Psoas muscle (tissue), 8 donors: ENCODE results near the gene IL3. TPM values are rescaled to one million over a fixed set of nuclear protein-coding genes. Genes with fewer than 3 reads are reported as not detected.
A peak's percentile ranks its signal among the peaks of the same experiment; 100 is the strongest.

Source experiments
- ATAC-seq, 4 donors: fragments of 200-7000 bp; cut with Tn5 transposase; one replicate each; pipeline ENCODE4 v1.9.1; 2020; ENCODE audit warnings: moderate library complexity in 3 of 4, mild to moderate bottlenecking in 2 of 4
- DNase-seq, 2 donors: peaks; one replicate each; pipeline ENCODE4 v3.0.0-alpha.2; 2020
- H3K27ac ChIP-seq: fragments of 200-600 bp; one replicate; pipeline ENCODE4 v1.8.0; 2022
- H3K27me3 ChIP-seq, 3 donors: fragments of 200-600 bp in 1 of 3; one replicate each; pipeline versions ENCODE4 v1.6.1 to v1.8.0; 2013 to 2022; ENCODE audit warnings: low read length in 2 of 3, mild to moderate bottlenecking in 2 of 3, moderate library complexity in 1 of 3; ENCODE audit not compliant: insufficient read depth in 3 of 3
- H3K36me3 ChIP-seq, 2 donors: fragments of 200-600 bp in 1 of 2; one replicate each; pipeline versions ENCODE4 v1.6.1 to v1.8.0; 2013 to 2022; ENCODE audit warnings: low read depth in 1 of 2, mild to moderate bottlenecking in 1 of 2, moderate library complexity in 1 of 2; ENCODE audit not compliant: insufficient read depth in 1 of 2
- H3K4me1 ChIP-seq: fragments of 200-600 bp; one replicate; pipeline ENCODE4 v1.8.0; 2022
- H3K4me3 ChIP-seq: fragments of 200-600 bp; one replicate; pipeline ENCODE4 v1.8.0; 2022; ENCODE audit warnings: mild to moderate bottlenecking
- H3K9me3 ChIP-seq: fragments of 200-600 bp; one replicate; pipeline ENCODE4 v1.8.0; 2022
- CTCF ChIP-seq: fragments of 200-600 bp; IDR thresholded peaks from one replicate; pipeline ENCODE4 v1.8.0; 2022; ENCODE audit warnings: antibody characterized with exemption
- WGBS, 3 donors: extraction: QIAGEN DNeasy Blood & Tissue Kit; methylation state at CpG; one replicate each; pipeline versions ENCODE4 v1.1.6 to v1.1.7; 2013; 5-methylcytosine and 5-hydroxymethylcytosine counted together
- intact Hi-C, 2 donors: fragments of 100-400 bp; cut with DNase I; formaldehyde crosslinking; loops; one replicate each; pipeline versions ENCODE4 v1.11.0 to v1.14.2; 2022
- polyA plus RNA-seq, 3 donors: library from polyadenylated mRNA; stranded (reverse); fragments of 200-250 nt; gene quantifications; one replicate each; pipeline ENCODE4 v1.2.3, GENCODE V29; 2013
- total RNA-seq, 4 donors: library from RNA; stranded (reverse); fragmentation: NEBNext Ultra II Directional in 2 of 4; extraction: Animal tissue kit (Norgen Biotek cat#: 25700) in 2 of 4; gene quantifications; one replicate each; pipeline versions ENCODE4 v1.2.1 to v1.2.4, GENCODE V29; 2021 to 2023
- donor health status: healthy with polysubstance abuse.
- donor health status: DM: no; HTN: no; CAD: no; lungs with moderate emphysema.
- donor health status: Bipolar disorder and iron deficiency.
- donor health status: healthy.
- donor health status: DM: yes; HTN: yes; CAD: no.
- donor health status: DM: no; HTN: no; CAD: no.
- donor health status: DM: no; HTN: no; CAD: no.
- donor health status: DM: yes; HTN: yes; CAD: no.

The IL3 gene
- total and polyA plus RNA-seq, 7 donors, result not detected

- Histone ChIP-seq H3K36me3 (no peaks in the 10 kb centered on the region), H3K4me1 (no peaks in the 10 kb centered on the region), H3K27ac (no peak overlapping the region), H3K27me3 (no peaks in the 10 kb centered on the region), H3K4me3 (no peak overlapping the region), H3K9me3 (no peaks in the 10 kb centered on the region)
- 87 to 92% (median 90%) methylated on average over 4 of the region's 4 CpGs for WGBS, 3 donors
- ATAC-seq, result no peak
- no peak for TF ChIP-seq CTCF
- no peak for DNase-seq
- intact Hi-C loops, result no loop called here
Observed at GRCh38 chr5:132072070-132072469, 11.6 kb downstream of the IL3 start.

GRCh38 chr5:132072528-132072927, 12.1 kb downstream of the IL3 start:
- ATAC-seq (no peak), DNase-seq (no peak)
- Histone ChIP-seq H3K27me3 (no peaks in the 10 kb centered on the region), H3K27ac (no peak overlapping the region), H3K4me1 (no peaks in the 10 kb centered on the region), H3K4me3 (no peak overlapping the region), H3K36me3 (no peaks in the 10 kb centered on the region), H3K9me3 (no peaks in the 10 kb centered on the region)
- no peak for TF ChIP-seq CTCF
- intact Hi-C loops, result no loop called here
- WGBS, 3 donors, result 88 to 92% (median 91%) methylated on average over 2 of the region's 2 CpGs

- Histone ChIP-seq H3K36me3 (no peaks in the 10 kb centered on the region), H3K27me3 (no peaks in the 10 kb centered on the region), H3K4me1 (no peaks in the 10 kb centered on the region), H3K9me3 (no peaks in the 10 kb centered on the region), H3K4me3 (no peak within 1 kb of the TSS), H3K27ac (no peak within 1 kb of the TSS)
- DNase-seq (peak in 1 of 2 donors; percentile 28), ATAC-seq (no peak)
- no peak for TF ChIP-seq CTCF
- 91 to 95% (median 93%) methylated on average over 12 of the region's 12 CpGs for WGBS, 3 donors
- intact Hi-C loops, result no loop called here
Observed at GRCh38 chr5:132073231-132074013, 13.0 kb downstream of the IL3 start, which contains the start of gene CSF2. CSF2 (plus strand) TSS chr5:132073789; CDS start chr5:132073824, 35 bp downstream.

- Histone ChIP-seq H3K27me3 (no peaks in the 10 kb centered on the region), H3K36me3 (no peaks in the 10 kb centered on the region), H3K9me3 (no peaks in the 10 kb centered on the region), H3K4me3 (no peak overlapping the region), H3K27ac (no peak overlapping the region), H3K4me1 (no peaks in the 10 kb centered on the region)
- intact Hi-C loops, result no loop called here
- TF ChIP-seq CTCF, result no peak
- 90 to 97% (median 93%) methylated on average over 7 of the region's 7 CpGs for WGBS, 3 donors
- peak in 1 of 2 donors; percentile 34 for DNase-seq
- no peak for ATAC-seq
Observed at GRCh38 chr5:132074091-132074771, 13.8 kb downstream of the IL3 start.
